ENCODE results near the gene CDC42EP1. TPM values are rescaled to one million over a fixed set of nuclear protein-coding genes. Genes with fewer than 3 reads are reported as not detected.

The CDC42EP1 gene
- total RNA-seq, 1 experiment from 2014 or later, result 12.7 TPM

DNA sequence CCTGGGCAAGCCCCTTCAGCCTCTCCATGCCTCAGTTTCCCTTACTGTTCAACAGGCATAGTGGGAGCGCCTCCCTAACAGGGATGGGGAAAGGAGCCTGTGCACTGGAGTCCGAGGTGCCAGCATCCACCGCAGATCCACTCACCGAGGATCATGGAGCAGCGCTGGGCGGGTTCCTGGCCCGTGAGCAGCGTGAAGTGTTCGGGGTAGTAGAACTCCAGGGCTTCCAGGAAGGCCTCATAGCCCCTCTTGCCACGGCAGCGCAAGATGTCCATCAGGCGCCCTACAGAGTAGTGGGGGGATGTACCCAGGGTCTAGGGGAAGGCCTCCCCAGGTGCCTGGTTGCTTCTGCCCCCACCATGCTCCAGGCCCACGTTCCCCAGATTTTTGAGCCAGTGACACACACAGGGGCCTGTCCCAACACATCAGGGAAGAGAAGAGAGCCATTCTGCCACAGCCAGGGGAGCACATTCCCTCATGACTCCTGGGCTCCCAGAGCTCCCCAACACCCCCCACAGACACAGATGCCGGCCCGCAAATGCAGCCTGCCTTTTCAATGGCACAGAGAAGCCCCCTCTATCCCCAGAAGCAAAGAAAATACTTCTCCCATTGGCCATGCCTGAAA, 42.3 kb upstream of the CDC42EP1 start:
- H3K27ac Mint-ChIP-seq, result no peak overlapping the region
- CTCF ChIA-PET, result interaction anchor here (1.4 to 5.3 kb wide), 3 partner anchors 10 to 74 kb away, joined by 7 to 32 read pairs (median 15); no protein-coding TSS in a partner anchor
- no peak for DNase-seq (ENCODE audit: low spot score)

GRCh38 chr22:37518509-37519267, 41.6 kb upstream of the CDC42EP1 start:
- Mint-ChIP-seq H3K4me1 (peaks cover 11% of the 10 kb centered on the region), H3K36me3 (peaks cover 8% of the 10 kb centered on the region), H3K4me3 (peak overlapping the region; percentile 79), H3K27me3 (ENCODE audit: low read depth) (peaks cover 34% of the 10 kb centered on the region), H3K9me3 (peaks cover 11% of the 10 kb centered on the region), H3K27ac (no peak overlapping the region)
- ATAC-seq (peak; percentile 32), DNase-seq (ENCODE audit: low spot score) (peak; percentile 46)
- TF ChIP-seq HMGXB4 (CRISPR knock-in tag; IDR thresholded peaks at IDR 0.05) (0 out of 2 replicates have a peak, but pooled peaks have one; percentile 31), IRF1 (CRISPR knock-in tag; IDR thresholded peaks at IDR 0.05) (0 out of 2 replicates have a peak, but pooled peaks have one; percentile 39), TP53 (CRISPR knock-in tag; IDR thresholded peaks at IDR 0.05) (no peak), ZNF121 (CRISPR knock-in tag; IDR thresholded peaks at IDR 0.05) (0 out of 2 replicates have a peak, but pooled peaks have one; percentile 13), FOXP1 (CRISPR knock-in tag; IDR thresholded peaks at IDR 0.05; ENCODE audit: borderline replicate concordance) (0 out of 2 replicates have a peak, but pooled peaks have one; percentile 17), ZNF232 (CRISPR knock-in tag; IDR thresholded peaks at IDR 0.05) (peak; percentile 59; the same call in 1 of the 2 replicates), IRF2 (CRISPR knock-in tag; IDR thresholded peaks at IDR 0.05; ENCODE audit: borderline replicate concordance, low read depth) (no peak), TEAD1 (CRISPR knock-in tag; IDR thresholded peaks at IDR 0.05) (no peak)
- TF ChIP-seq, protein P1, sequence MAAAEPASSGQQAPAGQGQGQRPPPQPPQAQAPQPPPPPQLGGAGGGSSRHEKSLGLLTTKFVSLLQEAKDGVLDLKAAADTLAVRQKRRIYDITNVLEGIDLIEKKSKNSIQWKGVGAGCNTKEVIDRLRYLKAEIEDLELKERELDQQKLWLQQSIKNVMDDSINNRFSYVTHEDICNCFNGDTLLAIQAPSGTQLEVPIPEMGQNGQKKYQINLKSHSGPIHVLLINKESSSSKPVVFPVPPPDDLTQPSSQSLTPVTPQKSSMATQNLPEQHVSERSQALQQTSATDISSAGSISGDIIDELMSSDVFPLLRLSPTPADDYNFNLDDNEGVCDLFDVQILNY (CRISPR knock-in tag; IDR thresholded peaks at IDR 0.05), result no peak
- TF ChIP-seq, protein P2, sequence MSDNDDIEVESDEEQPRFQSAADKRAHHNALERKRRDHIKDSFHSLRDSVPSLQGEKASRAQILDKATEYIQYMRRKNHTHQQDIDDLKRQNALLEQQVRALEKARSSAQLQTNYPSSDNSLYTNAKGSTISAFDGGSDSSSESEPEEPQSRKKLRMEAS (CRISPR knock-in tag; IDR thresholded peaks at IDR 0.05), result peak; percentile 44
- ChIA-PET CTCF (interaction anchor here (1.4 to 5.3 kb wide), 4 partner anchors 9 to 74 kb away, joined by 4 to 32 read pairs (median 11); no protein-coding TSS in a partner anchor), POLR2A (no interaction called here)

More for the DNA sequence above, 42.3 kb upstream of the CDC42EP1 start:
- no peak for ATAC-seq
- peaks cover 34% of the 10 kb centered on the region for H3K27me3 Mint-ChIP-seq (ENCODE audit: low read depth)
- POLR2A ChIA-PET, result no interaction called here
- H3K36me3 Mint-ChIP-seq, result peaks cover 8% of the 10 kb centered on the region
- peaks cover 11% of the 10 kb centered on the region for H3K4me1 Mint-ChIP-seq
- TF ChIP-seq EMX1 (CRISPR knock-in tag; IDR thresholded peaks at IDR 0.05) (no peak), ZNF138 (CRISPR knock-in tag; conservative IDR thresholded peaks at IDR 0.05) (no peak), ZNF423 (CRISPR knock-in tag; IDR thresholded peaks at IDR 0.05) (no peak), NR1H2 (CRISPR knock-in tag; IDR thresholded peaks at IDR 0.05) (no peak)
- TF ChIP-seq, protein P1 (CRISPR knock-in tag; IDR thresholded peaks at IDR 0.05), result no peak
- TF ChIP-seq, protein P3, sequence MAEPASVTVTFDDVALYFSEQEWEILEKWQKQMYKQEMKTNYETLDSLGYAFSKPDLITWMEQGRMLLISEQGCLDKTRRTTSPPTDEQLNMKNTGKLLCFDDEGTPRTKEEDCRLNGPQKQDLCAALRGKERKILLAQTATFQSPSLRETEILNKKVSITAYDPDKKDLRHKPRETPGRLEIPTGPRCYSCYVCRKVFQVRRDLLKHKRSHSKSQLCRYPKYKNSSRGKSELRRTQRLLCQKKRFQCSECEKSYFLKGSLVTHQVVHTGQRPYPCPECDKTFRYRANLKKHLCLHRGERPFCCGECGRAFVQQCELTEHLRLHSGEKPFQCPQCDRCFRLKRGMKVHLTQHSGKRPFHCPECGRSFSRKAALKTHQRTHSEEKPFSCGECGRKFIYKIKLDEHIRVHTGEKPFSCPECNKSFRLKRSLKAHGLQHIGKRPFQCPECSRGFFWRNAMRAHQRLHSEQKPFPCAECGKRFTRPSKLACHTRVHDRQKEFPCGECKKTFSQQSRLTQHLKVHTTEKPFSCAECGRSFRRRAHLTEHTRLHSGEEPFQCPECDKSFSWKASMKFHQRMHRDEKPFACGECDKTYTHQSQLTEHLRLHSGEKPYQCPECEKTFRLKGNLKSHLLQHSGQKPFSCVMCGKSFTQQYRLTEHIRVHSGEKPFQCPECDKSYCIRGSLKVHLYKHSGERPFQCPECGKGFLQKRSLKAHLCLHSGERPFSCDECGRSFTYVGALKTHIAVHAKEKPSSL (CRISPR knock-in tag; conservative IDR thresholded peaks at IDR 0.05), result no peak
- TF ChIP-seq, protein P4, sequence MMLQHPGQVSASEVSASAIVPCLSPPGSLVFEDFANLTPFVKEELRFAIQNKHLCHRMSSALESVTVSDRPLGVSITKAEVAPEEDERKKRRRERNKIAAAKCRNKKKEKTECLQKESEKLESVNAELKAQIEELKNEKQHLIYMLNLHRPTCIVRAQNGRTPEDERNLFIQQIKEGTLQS (CRISPR knock-in tag; conservative IDR thresholded peaks at IDR 0.05), result no peak
- peaks cover 11% of the 10 kb centered on the region for H3K9me3 Mint-ChIP-seq
- H3K4me3 Mint-ChIP-seq, result peak overlapping the region; percentile 79

Measured in WTC11 (cell line).